ENCODE data around the gene RXRB. TPM values are rescaled to one million over a fixed set of nuclear protein-coding genes. Genes with fewer than 3 reads are reported as not detected.

The RXRB gene
- total RNA-seq, 2 experiments from 2014 or later = 42.9 to 45.0 TPM

GRCh38 chr6:33204165-33204414 is 3.6 kb upstream of the RXRB start:
- no peaks in the 10 kb centered on the region for H3K9me3 ChIP-seq (ENCODE audit: control insufficient read depth in 1 of 2, insufficient read depth in 1 of 2, low read length in 2 of 2)
- H3K27ac ChIP-seq (ENCODE audit: low read depth in 1 of 2, low read length in 2 of 2) = peak overlapping the region; percentile 7 to 65
- DNase-seq = no peak
- H3K27ac Mint-ChIP-seq = peak overlapping the region; percentile 80
- no peak for ATAC-seq (ENCODE audit: poor library complexity)
- H3K4me3 Mint-ChIP-seq = peak overlapping the region; percentile 90
- H3K27me3 Mint-ChIP-seq = no peaks in the 10 kb centered on the region
- peaks cover 60% of the 10 kb centered on the region for H3K36me3 Mint-ChIP-seq (ENCODE audit: low read depth)
- no peaks in the 10 kb centered on the region for H3K27me3 ChIP-seq (ENCODE audit: control insufficient read depth in 1 of 2, insufficient read depth in 2 of 2, low read length in 2 of 2)
- TF ChIP-seq CTCF (IDR thresholded peaks at IDR 0.05) = no peak
- peak overlapping the region; percentile 90 for H3K4me3 ChIP-seq (ENCODE audit: low read length)
- H3K4me1 Mint-ChIP-seq (ENCODE audit: low read depth) = peaks cover 71% of the 10 kb centered on the region
- intact Hi-C loops (cut with DNase I, micrococcal nuclease) = loop anchor here (5.0 to 10.0 kb wide), 5 partner anchors 188 to 1539 kb away; partner anchors contain the start of genes C6orf47 (in 1 of the 2), CSNK2B (in 1 of the 2), FKBPL (in 1 of the 2) and GPANK1 (in 1 of the 2)
- peaks cover 66% of the 10 kb centered on the region for H3K4me1 ChIP-seq (ENCODE audit: insufficient read depth, low read length)
- no peaks in the 10 kb centered on the region for H3K9me3 Mint-ChIP-seq
- POLR2A ChIA-PET = interaction anchor here (0.6 to 1.7 kb wide), 4 partner anchors 20 to 232 kb away, joined by 3 to 18 read pairs (median 4); partner anchors contain the start of genes RPS18 and VPS52
- CTCF ChIA-PET = interaction anchor here (3.1 kb wide), 1 partner anchor 44 kb away, joined by 11 read pairs; no protein-coding TSS in a partner anchor
- H3K36me3 ChIP-seq (ENCODE audit: insufficient read depth, low read length) = peaks cover 26% of the 10 kb centered on the region

- ChIA-PET POLR2A (no interaction called here), CTCF (interaction anchor here (3.1 kb wide), 1 partner anchor 45 kb away, joined by 11 read pairs; no protein-coding TSS in a partner anchor)
- H3K4me3 ChIP-seq (ENCODE audit: low read length) = peak overlapping the region; percentile 90
- peak overlapping the region in 1 of 2 donors; percentile 7 for H3K27ac ChIP-seq (ENCODE audit: low read depth in 1 of 2, low read length in 2 of 2)
- H3K4me1 ChIP-seq (ENCODE audit: insufficient read depth, low read length) = peaks cover 66% of the 10 kb centered on the region
- ATAC-seq (ENCODE audit: poor library complexity) (no peak), DNase-seq (peak in 1 of 14 experiments; percentile 17)
- H3K9me3 ChIP-seq (ENCODE audit: control insufficient read depth in 1 of 2, insufficient read depth in 1 of 2, low read length in 2 of 2) = no peaks in the 10 kb centered on the region
- Mint-ChIP-seq H3K4me3 (peak overlapping the region; percentile 90), H3K9me3 (no peaks in the 10 kb centered on the region), H3K36me3 (ENCODE audit: low read depth) (peaks cover 60% of the 10 kb centered on the region), H3K4me1 (ENCODE audit: low read depth) (peaks cover 71% of the 10 kb centered on the region), H3K27me3 (no peaks in the 10 kb centered on the region), H3K27ac (peak overlapping the region; percentile 80)
- peaks cover 26% of the 10 kb centered on the region for H3K36me3 ChIP-seq (ENCODE audit: insufficient read depth, low read length)
- no peaks in the 10 kb centered on the region for H3K27me3 ChIP-seq (ENCODE audit: control insufficient read depth in 1 of 2, insufficient read depth in 2 of 2, low read length in 2 of 2)
- intact Hi-C loops (cut with DNase I, micrococcal nuclease) = loop anchor here (5.0 to 10.0 kb wide), 5 partner anchors 189 to 1539 kb away; partner anchors contain the start of genes C6orf47 (in 1 of the 2), CSNK2B (in 1 of the 2), FKBPL (in 1 of the 2) and GPANK1 (in 1 of the 2)
- no peak for TF ChIP-seq CTCF (IDR thresholded peaks at IDR 0.05)
Observed at GRCh38 chr6:33203443-33204164, 3.1 kb upstream of the RXRB start.

- ChIA-PET CTCF (interaction anchor here (3.1 kb wide), 1 partner anchor 46 kb away, joined by 11 read pairs; no protein-coding TSS in a partner anchor), POLR2A (interaction anchor here (0.7 kb wide), 1 partner anchor 349 kb away, joined by 3 read pairs; the partner anchor contains the start of genes PSMB9 and TAP1)
- Histone ChIP-seq H3K36me3 (ENCODE audit: insufficient read depth, low read length) (peaks cover 32% of the 10 kb centered on the region), H3K4me3 (ENCODE audit: low read length) (no peak overlapping the region), H3K9me3 (ENCODE audit: control insufficient read depth in 1 of 2, insufficient read depth in 1 of 2, low read length in 2 of 2) (no peaks in the 10 kb centered on the region), H3K27ac (ENCODE audit: low read depth in 1 of 2, low read length in 2 of 2) (no peak overlapping the region), H3K27me3 (ENCODE audit: control insufficient read depth in 1 of 2, insufficient read depth in 2 of 2, low read length in 2 of 2) (no peaks in the 10 kb centered on the region), H3K4me1 (ENCODE audit: insufficient read depth, low read length) (peaks cover 69% of the 10 kb centered on the region)
- H3K27ac Mint-ChIP-seq = peak overlapping the region; percentile 80
- H3K4me3 Mint-ChIP-seq = peak overlapping the region; percentile 90
- no peak for TF ChIP-seq CTCF (IDR thresholded peaks at IDR 0.05)
- H3K4me1 Mint-ChIP-seq (ENCODE audit: low read depth) = peaks cover 79% of the 10 kb centered on the region
- ATAC-seq (ENCODE audit: poor library complexity) = no peak
- peaks cover 66% of the 10 kb centered on the region for H3K36me3 Mint-ChIP-seq (ENCODE audit: low read depth)
- no peaks in the 10 kb centered on the region for H3K27me3 Mint-ChIP-seq
- intact Hi-C loops (cut with DNase I, micrococcal nuclease) = loop anchor here (5.0 to 10.0 kb wide), 5 partner anchors 190 to 1538 kb away; partner anchors contain the start of genes C6orf47 (in 1 of the 2), CSNK2B (in 1 of the 2), FKBPL (in 1 of the 2) and GPANK1 (in 1 of the 2)
- no peaks in the 10 kb centered on the region for H3K9me3 Mint-ChIP-seq
- DNase-seq = peak in 1 of 14 experiments; percentile 15
Observed at GRCh38 chr6:33202799-33203198, 2.3 kb upstream of the RXRB start.
